ENCODE data around the gene EHMT1. TPM values are rescaled to one million over a fixed set of nuclear protein-coding genes. Genes with fewer than 3 reads are reported as not detected.

EHMT1 gene
- total and polyA plus RNA-seq, 2 of the 13 experiments (the other 11 are each of a cell fraction or from before 2014, with no cell fraction given): 23.0 to 27.1 TPM

DNA sequence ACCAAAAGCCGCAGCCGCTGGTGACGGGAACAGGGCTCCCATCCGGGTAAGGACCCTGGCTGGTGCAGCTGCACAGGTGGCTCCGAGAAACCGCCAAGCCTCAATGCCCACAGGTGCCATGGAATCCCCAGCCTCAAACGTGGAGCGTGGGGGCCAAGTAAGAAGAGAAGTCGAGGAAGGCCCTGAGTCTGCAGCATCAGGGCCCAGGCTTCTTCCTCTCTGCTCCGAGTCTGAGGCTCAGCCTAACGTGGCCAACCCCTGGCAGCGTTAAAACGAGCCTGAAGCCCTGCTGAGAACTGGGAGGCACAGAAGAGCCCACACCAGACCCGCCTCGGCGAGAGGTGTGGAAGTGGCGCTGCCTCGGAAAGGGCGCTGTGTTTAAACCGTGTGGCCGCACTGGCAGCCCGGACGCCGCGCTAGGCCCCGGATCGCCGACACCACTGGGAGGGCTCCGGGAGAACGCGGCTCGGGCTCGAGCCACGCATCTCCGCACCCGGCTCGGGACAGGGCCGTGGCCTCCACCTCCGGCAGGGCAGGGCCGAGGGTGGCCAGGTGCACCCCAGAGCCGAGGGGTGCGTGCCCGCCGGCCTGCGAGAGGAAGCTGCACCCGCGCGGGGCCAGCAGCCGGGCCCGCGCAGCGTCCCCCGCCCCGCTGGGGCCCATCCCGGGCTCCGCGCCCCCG lies 29.2 kb upstream of the EHMT1 start (continued):
- TF ChIP-seq, protein P1, sequence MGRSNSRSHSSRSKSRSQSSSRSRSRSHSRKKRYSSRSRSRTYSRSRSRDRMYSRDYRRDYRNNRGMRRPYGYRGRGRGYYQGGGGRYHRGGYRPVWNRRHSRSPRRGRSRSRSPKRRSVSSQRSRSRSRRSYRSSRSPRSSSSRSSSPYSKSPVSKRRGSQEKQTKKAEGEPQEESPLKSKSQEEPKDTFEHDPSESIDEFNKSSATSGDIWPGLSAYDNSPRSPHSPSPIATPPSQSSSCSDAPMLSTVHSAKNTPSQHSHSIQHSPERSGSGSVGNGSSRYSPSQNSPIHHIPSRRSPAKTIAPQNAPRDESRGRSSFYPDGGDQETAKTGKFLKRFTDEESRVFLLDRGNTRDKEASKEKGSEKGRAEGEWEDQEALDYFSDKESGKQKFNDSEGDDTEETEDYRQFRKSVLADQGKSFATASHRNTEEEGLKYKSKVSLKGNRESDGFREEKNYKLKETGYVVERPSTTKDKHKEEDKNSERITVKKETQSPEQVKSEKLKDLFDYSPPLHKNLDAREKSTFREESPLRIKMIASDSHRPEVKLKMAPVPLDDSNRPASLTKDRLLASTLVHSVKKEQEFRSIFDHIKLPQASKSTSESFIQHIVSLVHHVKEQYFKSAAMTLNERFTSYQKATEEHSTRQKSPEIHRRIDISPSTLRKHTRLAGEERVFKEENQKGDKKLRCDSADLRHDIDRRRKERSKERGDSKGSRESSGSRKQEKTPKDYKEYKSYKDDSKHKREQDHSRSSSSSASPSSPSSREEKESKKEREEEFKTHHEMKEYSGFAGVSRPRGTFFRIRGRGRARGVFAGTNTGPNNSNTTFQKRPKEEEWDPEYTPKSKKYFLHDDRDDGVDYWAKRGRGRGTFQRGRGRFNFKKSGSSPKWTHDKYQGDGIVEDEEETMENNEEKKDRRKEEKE (IDR thresholded peaks at IDR 0.05): no peak
- TF ChIP-seq THAP11 (CRISPR knock-in tag; IDR thresholded peaks at IDR 0.05) (no peak), ZNF773 (CRISPR knock-in tag; IDR thresholded peaks at IDR 0.05; ENCODE audit: borderline replicate concordance) (no peak), ZNF557 (CRISPR knock-in tag; IDR thresholded peaks at IDR 0.05) (no peak), ZNF550 (CRISPR knock-in tag; IDR thresholded peaks at IDR 0.05; ENCODE audit: borderline replicate concordance) (no peak), ZFYVE20 (CRISPR knock-in tag; IDR thresholded peaks at IDR 0.05; ENCODE audit: borderline replicate concordance, low read depth) (no peak), PHF8 (CRISPR knock-in tag; IDR thresholded peaks at IDR 0.05) (peak; percentile 63), GLI4 (CRISPR knock-in tag; IDR thresholded peaks at IDR 0.05; ENCODE audit: borderline replicate concordance) (no peak), PHF20 (CRISPR knock-in tag; IDR thresholded peaks at IDR 0.05) (peak; percentile 44; the same call in 1 of the 2 replicates), SRSF9 (IDR thresholded peaks at IDR 0.05; ENCODE audit: borderline replicate concordance, insufficient read depth, low read depth, low read length, poor library complexity, severe bottlenecking) (no peak), ZNF607 (CRISPR knock-in tag; IDR thresholded peaks at IDR 0.05; ENCODE audit: borderline replicate concordance) (no peak), TEAD2 (CRISPR knock-in tag; IDR thresholded peaks at IDR 0.05) (no peak), FIP1L1 (IDR thresholded peaks at IDR 0.05; ENCODE audit: borderline replicate concordance, insufficient read depth, low read depth, low read length) (no peak)
- TF ChIP-seq, protein P2, sequence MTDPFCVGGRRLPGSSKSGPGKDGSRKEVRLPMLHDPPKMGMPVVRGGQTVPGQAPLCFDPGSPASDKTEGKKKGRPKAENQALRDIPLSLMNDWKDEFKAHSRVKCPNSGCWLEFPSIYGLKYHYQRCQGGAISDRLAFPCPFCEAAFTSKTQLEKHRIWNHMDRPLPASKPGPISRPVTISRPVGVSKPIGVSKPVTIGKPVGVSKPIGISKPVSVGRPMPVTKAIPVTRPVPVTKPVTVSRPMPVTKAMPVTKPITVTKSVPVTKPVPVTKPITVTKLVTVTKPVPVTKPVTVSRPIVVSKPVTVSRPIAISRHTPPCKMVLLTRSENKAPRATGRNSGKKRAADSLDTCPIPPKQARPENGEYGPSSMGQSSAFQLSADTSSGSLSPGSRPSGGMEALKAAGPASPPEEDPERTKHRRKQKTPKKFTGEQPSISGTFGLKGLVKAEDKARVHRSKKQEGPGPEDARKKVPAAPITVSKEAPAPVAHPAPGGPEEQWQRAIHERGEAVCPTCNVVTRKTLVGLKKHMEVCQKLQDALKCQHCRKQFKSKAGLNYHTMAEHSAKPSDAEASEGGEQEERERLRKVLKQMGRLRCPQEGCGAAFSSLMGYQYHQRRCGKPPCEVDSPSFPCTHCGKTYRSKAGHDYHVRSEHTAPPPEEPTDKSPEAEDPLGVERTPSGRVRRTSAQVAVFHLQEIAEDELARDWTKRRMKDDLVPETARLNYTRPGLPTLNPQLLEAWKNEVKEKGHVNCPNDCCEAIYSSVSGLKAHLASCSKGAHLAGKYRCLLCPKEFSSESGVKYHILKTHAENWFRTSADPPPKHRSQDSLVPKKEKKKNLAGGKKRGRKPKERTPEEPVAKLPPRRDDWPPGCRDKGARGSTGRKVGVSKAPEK (CRISPR knock-in tag; IDR thresholded peaks at IDR 0.05; ENCODE audit: borderline replicate concordance): no peak
- TF ChIP-seq, protein P3, sequence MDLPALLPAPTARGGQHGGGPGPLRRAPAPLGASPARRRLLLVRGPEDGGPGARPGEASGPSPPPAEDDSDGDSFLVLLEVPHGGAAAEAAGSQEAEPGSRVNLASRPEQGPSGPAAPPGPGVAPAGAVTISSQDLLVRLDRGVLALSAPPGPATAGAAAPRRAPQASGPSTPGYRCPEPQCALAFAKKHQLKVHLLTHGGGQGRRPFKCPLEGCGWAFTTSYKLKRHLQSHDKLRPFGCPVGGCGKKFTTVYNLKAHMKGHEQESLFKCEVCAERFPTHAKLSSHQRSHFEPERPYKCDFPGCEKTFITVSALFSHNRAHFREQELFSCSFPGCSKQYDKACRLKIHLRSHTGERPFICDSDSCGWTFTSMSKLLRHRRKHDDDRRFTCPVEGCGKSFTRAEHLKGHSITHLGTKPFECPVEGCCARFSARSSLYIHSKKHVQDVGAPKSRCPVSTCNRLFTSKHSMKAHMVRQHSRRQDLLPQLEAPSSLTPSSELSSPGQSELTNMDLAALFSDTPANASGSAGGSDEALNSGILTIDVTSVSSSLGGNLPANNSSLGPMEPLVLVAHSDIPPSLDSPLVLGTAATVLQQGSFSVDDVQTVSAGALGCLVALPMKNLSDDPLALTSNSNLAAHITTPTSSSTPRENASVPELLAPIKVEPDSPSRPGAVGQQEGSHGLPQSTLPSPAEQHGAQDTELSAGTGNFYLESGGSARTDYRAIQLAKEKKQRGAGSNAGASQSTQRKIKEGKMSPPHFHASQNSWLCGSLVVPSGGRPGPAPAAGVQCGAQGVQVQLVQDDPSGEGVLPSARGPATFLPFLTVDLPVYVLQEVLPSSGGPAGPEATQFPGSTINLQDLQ (CRISPR knock-in tag; IDR thresholded peaks at IDR 0.05): 0 out of 2 replicates have a peak, but pooled peaks have one; percentile 51
- TF ChIP-seq, protein P4, sequence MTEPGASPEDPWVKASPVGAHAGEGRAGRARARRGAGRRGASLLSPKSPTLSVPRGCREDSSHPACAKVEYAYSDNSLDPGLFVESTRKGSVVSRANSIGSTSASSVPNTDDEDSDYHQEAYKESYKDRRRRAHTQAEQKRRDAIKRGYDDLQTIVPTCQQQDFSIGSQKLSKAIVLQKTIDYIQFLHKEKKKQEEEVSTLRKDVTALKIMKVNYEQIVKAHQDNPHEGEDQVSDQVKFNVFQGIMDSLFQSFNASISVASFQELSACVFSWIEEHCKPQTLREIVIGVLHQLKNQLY (CRISPR knock-in tag; IDR thresholded peaks at IDR 0.05): no peak
- TF ChIP-seq, protein P5, sequence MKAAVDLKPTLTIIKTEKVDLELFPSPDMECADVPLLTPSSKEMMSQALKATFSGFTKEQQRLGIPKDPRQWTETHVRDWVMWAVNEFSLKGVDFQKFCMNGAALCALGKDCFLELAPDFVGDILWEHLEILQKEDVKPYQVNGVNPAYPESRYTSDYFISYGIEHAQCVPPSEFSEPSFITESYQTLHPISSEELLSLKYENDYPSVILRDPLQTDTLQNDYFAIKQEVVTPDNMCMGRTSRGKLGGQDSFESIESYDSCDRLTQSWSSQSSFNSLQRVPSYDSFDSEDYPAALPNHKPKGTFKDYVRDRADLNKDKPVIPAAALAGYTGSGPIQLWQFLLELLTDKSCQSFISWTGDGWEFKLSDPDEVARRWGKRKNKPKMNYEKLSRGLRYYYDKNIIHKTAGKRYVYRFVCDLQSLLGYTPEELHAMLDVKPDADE (CRISPR knock-in tag; IDR thresholded peaks at IDR 0.05): no peak

Measured in HepG2 (cell line).